BLaER1 (cell line): ENCODE results near the gene UBIAD1.

Experiments
- H3K27ac ChIP-seq: shearing (Covaris generic); formaldehyde crosslinking; 2 replicates; pipeline ENCODE4 v1.8.1; 2022
- H3K27me3 ChIP-seq: shearing (Covaris generic); formaldehyde crosslinking; 2 replicates; pipeline ENCODE4 v1.8.1; 2022
- H3K36me3 ChIP-seq: shearing (Covaris generic); formaldehyde crosslinking; 2 replicates; pipeline ENCODE4 v1.8.1; 2022
- H3K4me1 ChIP-seq: shearing (Covaris generic); formaldehyde crosslinking; 2 replicates; pipeline ENCODE4 v1.8.1; 2022
- H3K4me2 ChIP-seq: shearing (Covaris generic); formaldehyde crosslinking; 2 replicates; pipeline ENCODE4 v1.8.1; 2022
- H3K4me3 ChIP-seq: shearing (Covaris generic); formaldehyde crosslinking; 2 replicates; pipeline ENCODE4 v1.8.1; 2022
- H3K9ac ChIP-seq: shearing (Covaris generic); formaldehyde crosslinking; 2 replicates; pipeline ENCODE4 v1.8.1; 2022
- H3K9me3 ChIP-seq: shearing (Covaris generic); formaldehyde crosslinking; 2 replicates; pipeline ENCODE4 v1.8.1; 2022
- H4K20me1 ChIP-seq: shearing (Covaris generic); formaldehyde crosslinking; 2 replicates; pipeline ENCODE4 v1.8.1; 2022
- Cebpa-rat ChIP-seq: shearing (Covaris generic); IDR thresholded peaks from 2 replicates; pipeline ENCODE4 v1.8.1; 2022

The UBIAD1 gene

GRCh38 chr1:11326070-11326469, 53.1 kb downstream of the UBIAD1 start:
- Histone ChIP-seq H3K4me1 (peaks cover 11% of the 10 kb centered on the region), H3K4me2 (no peak overlapping the region), H3K36me3 (no peaks in the 10 kb centered on the region), H3K4me3 (no peak overlapping the region), H3K27ac (no peak overlapping the region), H3K9me3 (no peaks in the 10 kb centered on the region), H3K27me3 (no peaks in the 10 kb centered on the region), H4K20me1 (no peaks in the 10 kb centered on the region), H3K9ac (no peak overlapping the region)
- TF ChIP-seq Cebpa-rat: no peak

- Histone ChIP-seq H3K27me3 (no peaks in the 10 kb centered on the region), H3K9ac (no peak overlapping the region), H3K4me1 (peaks cover 20% of the 10 kb centered on the region), H4K20me1 (no peaks in the 10 kb centered on the region), H3K4me2 (no peak overlapping the region), H3K4me3 (no peak overlapping the region), H3K27ac (no peak overlapping the region), H3K9me3 (no peaks in the 10 kb centered on the region), H3K36me3 (no peaks in the 10 kb centered on the region)
- TF ChIP-seq Cebpa-rat: no peak
Measured at GRCh38 chr1:11328444-11328843, 55.4 kb downstream of the UBIAD1 start.

DNA sequence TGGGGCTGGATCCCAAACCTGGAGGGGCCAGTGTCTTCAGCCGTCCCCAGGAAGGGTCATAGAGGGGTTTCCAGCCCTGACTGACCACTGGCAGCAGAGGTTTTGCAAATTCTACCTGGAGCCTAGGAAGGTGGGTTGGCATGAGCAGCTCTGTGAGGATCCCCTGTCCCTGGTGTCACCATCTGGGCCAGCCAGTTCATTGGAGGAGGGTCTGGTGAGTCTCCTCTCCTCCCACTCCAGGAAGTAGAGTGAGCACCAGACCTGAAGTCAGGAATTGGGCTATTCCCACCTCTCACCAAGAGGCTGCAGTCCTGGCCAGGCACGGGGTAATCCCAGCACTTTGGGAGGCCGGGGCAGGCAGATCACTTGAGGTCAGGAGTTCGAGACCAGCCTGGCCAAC, 57.4 kb downstream of the UBIAD1 start:
- H3K9me3 ChIP-seq: no peaks in the 10 kb centered on the region
- H3K4me2 ChIP-seq: no peak overlapping the region
- H3K27me3 ChIP-seq: no peaks in the 10 kb centered on the region
- H3K27ac ChIP-seq: no peak overlapping the region
- H3K9ac ChIP-seq: no peak overlapping the region
- H3K4me3 ChIP-seq: no peak overlapping the region
- no peaks in the 10 kb centered on the region for H4K20me1 ChIP-seq
- H3K4me1 ChIP-seq: peaks cover 34% of the 10 kb centered on the region
- no peak for TF ChIP-seq Cebpa-rat
- no peaks in the 10 kb centered on the region for H3K36me3 ChIP-seq

DNA sequence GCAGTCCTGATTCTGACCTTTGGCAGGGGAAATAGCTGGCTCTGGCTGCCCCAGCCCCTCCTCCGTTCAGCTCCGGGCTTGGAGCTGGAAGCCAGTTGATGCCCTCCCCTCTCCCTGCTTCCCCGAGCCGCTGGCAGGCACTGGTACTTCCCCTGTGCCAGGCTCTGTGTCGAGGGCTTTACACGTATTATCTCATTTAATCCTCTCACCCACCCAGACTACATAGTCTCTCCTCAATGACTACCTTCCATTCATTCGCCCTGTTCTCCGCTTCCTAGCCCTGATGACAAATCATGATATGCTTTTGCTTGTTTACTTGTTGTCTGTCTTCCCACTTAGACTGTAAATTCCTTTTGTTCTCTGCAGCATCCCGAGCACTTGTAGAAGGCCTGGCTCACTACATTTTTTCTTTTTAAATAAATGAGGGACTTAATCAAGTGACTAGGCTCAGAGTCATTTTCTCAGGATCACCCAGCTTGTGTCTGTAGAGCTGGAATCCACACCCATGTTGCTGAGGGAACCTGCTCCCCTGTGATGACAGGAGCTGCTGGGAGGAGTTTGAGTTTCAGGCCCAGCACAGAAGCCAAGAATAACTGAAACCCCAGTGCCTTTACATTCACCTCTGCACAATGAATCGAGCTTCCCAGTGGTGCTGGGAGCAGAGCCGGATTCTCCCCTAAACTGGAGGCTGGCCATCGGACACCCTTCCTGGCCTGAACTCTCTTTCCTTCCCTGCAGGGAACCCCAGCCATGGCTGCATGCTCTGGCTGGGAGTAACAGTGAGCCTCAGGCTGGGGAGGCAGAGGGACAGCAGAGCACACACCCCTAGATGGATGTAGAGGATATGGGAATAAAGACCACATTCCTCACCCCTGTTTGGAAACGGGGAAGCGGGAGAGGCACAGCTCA, 58.3 kb downstream of the UBIAD1 start:
- H3K27me3 ChIP-seq: no peaks in the 10 kb centered on the region
- no peak for TF ChIP-seq Cebpa-rat
- no peaks in the 10 kb centered on the region for H3K36me3 ChIP-seq
- no peak overlapping the region for H3K4me3 ChIP-seq
- H3K9ac ChIP-seq: no peak overlapping the region
- no peaks in the 10 kb centered on the region for H3K9me3 ChIP-seq
- no peak overlapping the region for H3K4me2 ChIP-seq
- no peaks in the 10 kb centered on the region for H4K20me1 ChIP-seq
- peaks cover 43% of the 10 kb centered on the region for H3K4me1 ChIP-seq
- H3K27ac ChIP-seq: no peak overlapping the region

DNA sequence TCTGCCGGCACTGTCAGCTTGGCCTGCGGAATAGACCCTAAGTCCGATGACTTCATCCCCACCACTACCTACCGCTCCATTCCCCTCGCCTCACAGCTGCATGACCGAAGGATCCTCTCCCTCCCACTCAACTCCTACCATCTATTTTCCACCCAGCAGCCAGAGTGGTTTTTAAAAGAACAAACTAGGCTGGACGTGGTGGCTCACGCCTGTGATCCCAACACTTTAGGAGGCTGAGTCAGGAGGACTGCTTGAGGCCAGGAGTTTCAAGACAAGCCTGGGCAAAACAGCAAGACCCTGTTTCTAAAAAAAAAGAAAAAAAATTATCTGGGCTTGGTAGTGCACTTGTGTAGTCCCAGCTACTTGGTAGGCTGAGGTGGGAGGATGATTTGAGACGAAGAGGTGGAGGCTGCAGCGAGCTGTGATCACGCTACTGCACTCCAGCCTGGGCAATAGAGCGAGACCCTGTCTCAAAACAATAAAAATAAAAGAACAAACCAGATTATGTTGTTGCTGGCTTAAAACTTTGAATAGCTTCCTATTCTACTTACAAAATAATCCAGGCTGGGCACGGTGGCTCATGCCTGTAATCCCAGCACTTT, 59.0 kb downstream of the UBIAD1 start:
- Histone ChIP-seq H3K9ac (no peak overlapping the region), H3K4me1 (peaks cover 44% of the 10 kb centered on the region), H3K27ac (no peak overlapping the region), H3K36me3 (no peaks in the 10 kb centered on the region), H3K4me3 (no peak overlapping the region), H3K9me3 (no peaks in the 10 kb centered on the region), H3K27me3 (no peaks in the 10 kb centered on the region), H4K20me1 (no peaks in the 10 kb centered on the region), H3K4me2 (0 out of 2 replicates have a peak overlapping the region, but pooled peaks have one; percentile 7)
- TF ChIP-seq Cebpa-rat: no peak

DNA sequence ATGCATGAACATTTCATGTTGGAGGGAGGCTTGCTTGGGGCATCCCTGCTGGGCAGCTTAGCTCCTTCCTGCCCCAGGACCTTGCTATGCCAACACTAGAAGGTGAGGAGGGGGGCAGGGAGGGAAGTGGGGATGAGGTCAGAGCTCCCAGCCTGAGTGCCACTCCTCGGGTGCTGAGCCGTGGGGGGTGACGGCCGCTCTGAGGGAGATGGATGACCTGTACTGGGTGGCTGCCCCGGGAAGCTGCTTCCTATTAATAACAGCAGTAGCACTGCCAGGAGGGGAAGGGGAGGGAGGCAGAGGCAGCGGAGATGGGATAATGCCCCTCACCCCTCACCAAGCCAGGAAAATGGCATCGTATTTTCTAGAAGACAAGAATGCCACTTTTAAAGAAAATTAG, 60.6 kb downstream of the UBIAD1 start:
- no peaks in the 10 kb centered on the region for H3K27me3 ChIP-seq
- H3K27ac ChIP-seq: no peak overlapping the region
- H3K4me1 ChIP-seq: peaks cover 57% of the 10 kb centered on the region
- H3K36me3 ChIP-seq: no peaks in the 10 kb centered on the region
- no peak overlapping the region; the same call in 1 of the 2 replicates for H3K9ac ChIP-seq
- no peak for TF ChIP-seq Cebpa-rat
- no peaks in the 10 kb centered on the region for H3K9me3 ChIP-seq
- no peaks in the 10 kb centered on the region for H4K20me1 ChIP-seq
- H3K4me2 ChIP-seq: peak overlapping the region; percentile 60
- no peak overlapping the region for H3K4me3 ChIP-seq

GRCh38 chr1:11334261-11334804, 61.3 kb downstream of the UBIAD1 start:
- TF ChIP-seq Cebpa-rat: no peak
- Histone ChIP-seq H3K9ac (no peak overlapping the region), H3K4me1 (peaks cover 64% of the 10 kb centered on the region), H3K36me3 (no peaks in the 10 kb centered on the region), H3K4me3 (no peak overlapping the region), H3K4me2 (peak overlapping the region; percentile 60), H4K20me1 (no peaks in the 10 kb centered on the region), H3K9me3 (no peaks in the 10 kb centered on the region), H3K27ac (0 out of 2 replicates have a peak overlapping the region, but pooled peaks have one; percentile 6), H3K27me3 (no peaks in the 10 kb centered on the region)

DNA sequence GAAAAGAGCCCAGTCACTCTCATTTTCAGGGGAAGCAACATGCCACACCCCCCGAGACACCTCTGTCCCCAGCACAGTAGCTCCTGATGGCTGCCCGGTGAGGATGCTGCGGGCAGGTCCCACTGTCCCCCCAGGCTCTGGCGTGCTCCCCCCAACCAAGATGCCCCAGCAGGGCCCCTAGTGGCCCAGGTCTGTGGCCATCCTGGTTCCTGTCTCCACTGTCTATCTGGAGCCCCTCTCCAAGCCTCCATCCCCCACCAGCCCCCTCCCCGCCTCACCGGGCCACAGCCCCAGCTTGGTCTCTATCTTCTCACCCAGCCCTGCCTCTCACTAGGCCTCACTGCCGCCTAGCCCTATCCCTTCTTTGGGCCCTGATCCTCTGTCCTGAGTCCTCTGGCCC, 61.8 kb downstream of the UBIAD1 start:
- no peak for TF ChIP-seq Cebpa-rat
- Histone ChIP-seq H3K4me2 (peak overlapping the region; percentile 60), H3K9me3 (no peaks in the 10 kb centered on the region), H3K4me1 (peaks cover 69% of the 10 kb centered on the region), H3K36me3 (no peaks in the 10 kb centered on the region), H3K9ac (no peak overlapping the region), H3K4me3 (no peak overlapping the region), H3K27me3 (no peaks in the 10 kb centered on the region), H3K27ac (0 out of 2 replicates have a peak overlapping the region, but pooled peaks have one; percentile 6), H4K20me1 (no peaks in the 10 kb centered on the region)

- H4K20me1 ChIP-seq: no peaks in the 10 kb centered on the region
- H3K9me3 ChIP-seq: no peaks in the 10 kb centered on the region
- peaks cover 77% of the 10 kb centered on the region for H3K4me1 ChIP-seq
- H3K4me2 ChIP-seq: peak overlapping the region; percentile 60; the same call in 1 of the 2 replicates
- no peak overlapping the region for H3K4me3 ChIP-seq
- H3K27ac ChIP-seq: peak overlapping the region; percentile 9; the same call in 1 of the 2 replicates
- H3K9ac ChIP-seq: no peak overlapping the region
- no peak for TF ChIP-seq Cebpa-rat
- H3K36me3 ChIP-seq: no peaks in the 10 kb centered on the region
- no peaks in the 10 kb centered on the region for H3K27me3 ChIP-seq
Measured at GRCh38 chr1:11335417-11336056, 62.5 kb downstream of the UBIAD1 start.
